Frontal cortex (tissue), 4 donors: ENCODE data around the gene LAIR2. TPM values are rescaled to one million over a fixed set of nuclear protein-coding genes. Genes with fewer than 3 reads are reported as not detected.

ENCODE experiments used
- DNase-seq, 2 donors: peaks; one replicate each; pipeline ENCODE4 v3.0.0; 2012; ENCODE audit warnings: low spot score in 2 of 2
- FAIRE-seq: peaks from 2 replicates; lab custom pipeline; 2012; peaks lifted over from hg19 to GRCh38; lab: Jason Lieb, UNC
- total RNA-seq: library from RNA; depleted of rRNA; stranded (reverse); fragments of >200 nt; gene quantifications from one replicate; pipeline ENCODE4 v1.2.3, GENCODE V29; 2014
- donor health status: control.
- donor health status: control.
- donor health status: control.

Gene LAIR2, protein sequence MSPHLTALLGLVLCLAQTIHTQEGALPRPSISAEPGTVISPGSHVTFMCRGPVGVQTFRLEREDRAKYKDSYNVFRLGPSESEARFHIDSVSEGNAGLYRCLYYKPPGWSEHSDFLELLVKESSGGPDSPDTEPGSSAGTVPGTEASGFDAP
- total RNA-seq, result 0.82 TPM

DNA sequence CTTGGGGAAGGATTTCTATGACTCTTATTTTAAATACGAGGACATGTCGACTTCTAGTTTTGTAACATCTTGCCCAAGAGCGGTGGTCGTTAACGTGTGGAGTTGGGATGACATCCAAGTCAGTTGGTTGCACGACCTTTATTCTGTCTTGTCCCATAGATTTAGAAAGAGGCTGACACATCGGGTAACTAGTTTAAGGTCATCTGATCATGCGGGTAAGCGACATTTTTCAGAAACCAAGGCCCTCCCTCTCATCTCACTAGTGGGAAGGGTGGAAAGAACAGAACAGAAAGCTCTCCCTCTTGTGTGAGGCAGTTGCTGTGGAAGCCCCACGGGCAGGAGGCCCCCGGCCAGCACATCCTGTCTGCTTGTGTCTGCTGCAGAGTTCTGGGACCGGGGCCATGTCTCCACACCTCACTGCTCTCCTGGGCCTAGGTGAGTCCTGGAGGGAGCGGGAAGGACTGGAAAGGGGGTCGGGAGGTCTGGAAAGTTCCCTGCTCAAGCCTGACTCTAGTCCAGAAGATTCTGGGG, at the start of gene LAIR2:
TSS of gene LAIR2 (plus strand) at position 314 of the 531 bp plus-strand sequence. CDS start at position 402, 88 bp downstream.
- FAIRE-seq, result no peak

DNA sequence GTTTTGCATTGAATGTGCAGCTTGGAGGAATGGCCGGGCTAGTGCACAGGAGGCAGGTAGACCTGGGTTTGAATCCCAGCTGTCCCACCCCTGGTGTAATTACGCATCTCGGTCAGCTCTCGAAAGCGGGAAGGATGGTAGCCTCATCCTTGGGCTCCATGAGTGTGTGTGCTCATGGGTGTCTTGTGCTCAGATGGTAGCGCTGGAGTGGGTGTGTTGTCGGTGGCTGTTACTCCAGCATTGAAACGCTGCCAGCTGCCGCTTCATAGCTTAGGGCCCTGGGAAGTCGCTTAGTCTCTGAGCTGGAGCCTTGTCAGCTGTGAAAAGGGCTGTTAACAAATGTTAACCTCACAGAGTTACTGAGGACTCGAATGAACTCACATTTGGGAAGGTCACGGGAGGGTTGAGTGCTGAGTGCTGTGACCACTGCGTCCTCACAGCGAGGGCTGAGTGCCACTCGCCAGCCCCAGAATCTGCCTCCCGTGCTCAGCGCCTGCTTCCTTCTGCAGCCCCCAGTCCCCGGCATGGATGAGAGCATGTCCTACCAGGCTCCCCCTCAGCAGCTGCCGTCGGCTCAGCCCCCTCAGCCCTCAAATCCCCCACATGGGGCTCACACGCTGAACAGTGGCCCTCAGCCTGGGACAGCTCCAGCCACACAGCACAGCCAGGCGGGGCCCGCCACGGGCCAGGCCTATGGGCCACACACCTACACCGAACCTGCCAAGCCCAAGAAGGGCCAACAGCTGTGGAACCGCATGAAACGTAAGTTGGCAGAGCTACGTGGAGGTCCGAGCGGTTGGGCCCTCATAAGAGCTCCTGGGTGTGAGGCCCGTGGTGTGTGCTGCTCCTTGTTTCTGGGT, 48.5 kb upstream of the LAIR2 start:
- no peak for FAIRE-seq
- DNase-seq, result no peak

More for the DNA sequence above, at the start of gene LAIR2:
- DNase-seq, result no peak

DNA sequence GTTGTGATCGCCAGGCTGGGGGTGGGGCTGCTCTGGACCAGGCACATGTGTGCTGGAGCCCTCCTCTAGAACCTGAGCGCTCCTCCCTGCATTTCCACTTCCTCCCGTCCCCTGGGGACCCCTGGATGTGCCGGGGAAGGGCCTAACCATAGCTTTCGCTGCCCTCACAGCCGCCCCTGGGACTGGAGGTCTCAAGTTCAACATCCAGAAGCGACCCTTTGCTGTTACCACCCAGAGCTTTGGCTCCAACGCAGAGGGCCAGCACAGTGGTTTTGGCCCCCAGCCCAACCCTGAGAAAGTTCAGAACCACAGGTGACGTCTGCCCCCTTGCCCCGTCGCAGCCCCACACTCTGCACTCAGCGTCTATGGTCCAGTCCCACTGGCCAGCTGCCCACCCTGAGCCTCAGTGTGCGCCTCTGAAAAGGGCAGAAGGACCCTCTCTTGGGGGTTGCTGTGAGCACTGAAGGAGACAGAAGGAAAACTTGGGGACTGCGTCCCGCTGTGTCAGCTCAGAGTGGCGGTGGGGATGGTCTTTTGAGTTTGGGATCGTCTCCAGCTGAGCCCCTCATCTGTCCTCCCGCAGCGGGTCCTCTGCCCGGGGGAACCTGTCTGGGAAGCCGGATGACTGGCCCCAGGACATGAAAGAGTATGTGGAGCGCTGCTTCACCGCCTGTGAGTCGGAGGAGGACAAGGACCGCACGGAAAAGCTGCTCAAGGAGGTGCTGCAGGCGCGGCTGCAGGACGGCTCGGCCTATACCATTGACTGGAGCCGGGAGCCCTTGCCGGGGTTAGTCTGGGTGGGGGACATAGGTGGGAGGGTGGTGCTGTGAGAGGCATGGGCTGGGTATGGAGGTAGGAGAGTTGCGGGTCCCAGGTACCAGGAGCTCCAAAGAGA, 47.6 kb upstream of the LAIR2 start:
- FAIRE-seq, result no peak
- no peak for DNase-seq

DNA sequence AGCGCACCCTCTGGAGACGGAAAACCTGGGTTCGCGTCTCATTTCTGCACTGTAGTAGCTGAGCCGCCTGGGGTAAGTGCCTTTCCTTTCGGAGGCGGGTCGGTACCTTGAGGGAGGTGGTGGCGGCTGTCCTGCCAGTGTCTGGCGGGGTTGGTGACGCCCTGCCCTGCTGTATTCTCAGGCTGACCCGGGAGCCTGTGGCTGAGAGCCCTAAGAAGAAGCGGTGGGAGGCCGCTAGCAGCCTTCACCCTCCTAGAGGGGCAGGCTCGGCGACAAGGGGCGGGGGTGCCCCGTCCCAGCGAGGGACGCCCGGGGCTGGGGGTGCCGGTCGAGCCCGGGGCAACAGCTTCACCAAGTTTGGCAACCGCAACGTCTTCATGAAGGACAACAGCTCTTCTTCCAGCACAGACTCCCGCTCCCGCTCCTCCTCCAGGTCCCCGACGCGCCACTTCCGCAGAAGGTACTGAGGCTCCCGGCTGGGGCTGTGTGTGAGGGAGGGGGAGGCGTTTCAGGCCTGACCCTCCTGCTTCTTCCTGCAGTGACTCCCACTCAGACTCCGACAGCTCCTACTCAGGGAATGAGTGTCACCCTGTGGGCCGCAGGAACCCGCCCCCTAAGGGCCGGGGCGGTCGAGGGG, 46.7 kb upstream of the LAIR2 start:
- no peak for DNase-seq
- no peak for FAIRE-seq

DNA sequence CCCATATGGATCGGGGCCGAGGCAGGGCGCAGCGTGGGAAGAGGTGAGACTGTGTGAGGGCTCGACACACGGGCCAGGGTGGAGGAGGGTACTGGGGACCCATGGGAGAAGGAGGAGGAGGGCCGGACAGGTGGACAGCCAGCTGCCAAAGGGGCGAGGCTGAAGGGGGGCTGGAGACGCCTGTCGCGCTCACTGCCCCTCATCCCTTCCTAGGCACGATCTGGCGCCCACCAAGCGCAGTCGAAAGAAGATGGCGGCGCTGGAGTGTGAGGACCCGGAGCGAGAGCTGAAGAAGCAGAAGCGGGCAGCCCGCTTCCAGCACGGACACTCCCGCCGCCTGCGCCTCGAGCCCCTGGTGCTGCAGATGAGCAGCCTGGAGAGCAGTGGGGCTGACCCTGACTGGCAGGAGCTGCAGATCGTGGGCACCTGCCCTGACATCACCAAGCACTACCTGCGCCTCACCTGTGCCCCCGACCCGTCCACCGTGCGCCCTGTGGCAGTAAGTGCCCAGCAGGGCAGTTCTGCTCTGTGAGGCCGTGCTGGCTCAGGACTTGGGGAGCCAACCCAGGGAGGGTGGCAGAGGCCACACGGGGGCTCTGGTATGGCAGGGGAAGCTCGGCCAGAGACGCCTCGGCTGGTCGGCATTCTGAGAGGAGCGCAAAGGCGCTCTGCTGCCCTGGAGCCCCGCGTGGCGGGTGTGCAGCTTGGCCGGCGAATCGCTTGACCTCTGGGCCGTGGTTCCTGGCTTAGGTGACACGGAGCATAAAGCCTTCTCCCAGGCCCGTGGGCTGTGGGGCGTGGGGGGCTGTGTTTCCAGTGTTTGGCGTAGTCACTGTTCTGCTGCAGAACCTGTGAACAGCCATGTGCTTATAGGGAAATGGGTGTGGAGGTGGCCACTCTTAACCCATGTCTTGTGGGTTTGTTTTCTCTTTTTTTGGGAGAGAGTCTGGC, 45.9 kb upstream of the LAIR2 start:
- FAIRE-seq, result no peak
- no peak for DNase-seq

DNA sequence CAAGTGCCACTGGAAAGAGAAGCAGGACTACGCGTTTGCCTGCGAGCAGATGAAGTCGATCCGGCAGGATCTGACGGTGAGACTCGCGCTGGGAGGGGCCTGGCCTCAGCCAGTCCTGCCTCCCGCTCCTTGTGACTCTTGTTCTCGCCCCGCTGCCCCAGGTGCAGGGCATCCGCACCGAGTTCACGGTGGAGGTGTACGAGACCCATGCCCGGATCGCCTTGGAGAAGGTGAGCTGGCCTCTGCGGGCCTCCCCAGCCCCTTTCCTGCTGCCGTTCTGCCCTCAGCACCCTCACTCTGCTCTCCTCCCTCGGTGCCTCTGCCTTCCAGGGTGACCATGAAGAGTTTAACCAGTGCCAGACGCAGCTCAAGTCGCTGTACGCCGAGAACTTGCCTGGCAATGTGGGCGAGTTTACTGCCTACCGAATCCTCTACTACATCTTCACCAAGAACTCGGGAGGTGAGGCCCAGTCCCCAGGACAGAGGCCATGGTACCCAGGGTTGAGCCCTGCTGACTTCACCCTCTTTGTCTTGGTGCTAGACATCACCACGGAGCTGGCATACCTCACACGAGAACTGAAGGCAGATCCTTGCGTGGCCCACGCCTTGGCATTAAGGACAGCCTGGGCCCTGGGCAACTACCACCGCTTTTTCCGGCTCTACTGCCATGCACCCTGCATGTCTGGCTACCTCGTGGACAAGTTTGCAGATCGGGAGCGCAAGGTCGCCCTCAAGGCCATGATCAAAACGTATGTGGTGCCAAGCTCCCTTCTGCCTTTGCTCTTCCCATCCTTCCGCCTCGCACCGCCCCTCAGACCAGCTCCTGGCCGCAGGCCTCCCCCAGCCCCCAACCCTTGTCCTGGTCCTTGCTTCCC, 44.6 kb upstream of the LAIR2 start:
- FAIRE-seq, result no peak
- DNase-seq, result no peak

DNA sequence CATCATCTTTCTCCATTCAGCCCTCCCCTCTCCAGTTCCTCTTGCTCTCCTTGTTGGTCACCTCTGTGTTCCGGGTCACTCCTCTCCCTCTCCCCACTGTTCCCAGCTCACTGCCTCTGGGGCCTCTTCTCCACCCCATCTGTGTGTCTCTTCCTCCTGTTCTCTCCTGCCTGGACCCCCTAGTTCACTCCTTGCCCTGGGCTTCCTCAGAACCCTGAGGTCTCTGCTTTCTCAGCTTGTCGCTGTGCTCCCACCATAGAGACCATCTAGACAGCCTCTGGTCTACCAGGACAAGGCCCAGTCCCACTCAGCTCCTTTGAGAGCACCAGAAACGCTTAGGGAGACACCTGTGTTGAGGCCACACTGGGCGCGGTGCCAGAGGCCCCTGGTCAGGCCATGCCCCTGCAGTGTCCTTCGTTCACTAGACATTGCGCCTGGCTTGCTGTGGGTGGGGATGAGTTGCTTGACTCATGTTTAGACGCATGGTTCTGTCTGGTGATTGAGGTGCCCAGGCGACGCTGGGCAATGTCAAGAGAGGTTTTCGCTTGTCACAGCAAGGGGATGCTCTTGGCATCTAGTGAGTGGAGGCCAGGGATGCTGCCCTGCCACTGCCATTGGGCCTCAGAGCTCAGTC, 43.9 kb upstream of the LAIR2 start:
- DNase-seq (no peak), FAIRE-seq (no peak)

DNA sequence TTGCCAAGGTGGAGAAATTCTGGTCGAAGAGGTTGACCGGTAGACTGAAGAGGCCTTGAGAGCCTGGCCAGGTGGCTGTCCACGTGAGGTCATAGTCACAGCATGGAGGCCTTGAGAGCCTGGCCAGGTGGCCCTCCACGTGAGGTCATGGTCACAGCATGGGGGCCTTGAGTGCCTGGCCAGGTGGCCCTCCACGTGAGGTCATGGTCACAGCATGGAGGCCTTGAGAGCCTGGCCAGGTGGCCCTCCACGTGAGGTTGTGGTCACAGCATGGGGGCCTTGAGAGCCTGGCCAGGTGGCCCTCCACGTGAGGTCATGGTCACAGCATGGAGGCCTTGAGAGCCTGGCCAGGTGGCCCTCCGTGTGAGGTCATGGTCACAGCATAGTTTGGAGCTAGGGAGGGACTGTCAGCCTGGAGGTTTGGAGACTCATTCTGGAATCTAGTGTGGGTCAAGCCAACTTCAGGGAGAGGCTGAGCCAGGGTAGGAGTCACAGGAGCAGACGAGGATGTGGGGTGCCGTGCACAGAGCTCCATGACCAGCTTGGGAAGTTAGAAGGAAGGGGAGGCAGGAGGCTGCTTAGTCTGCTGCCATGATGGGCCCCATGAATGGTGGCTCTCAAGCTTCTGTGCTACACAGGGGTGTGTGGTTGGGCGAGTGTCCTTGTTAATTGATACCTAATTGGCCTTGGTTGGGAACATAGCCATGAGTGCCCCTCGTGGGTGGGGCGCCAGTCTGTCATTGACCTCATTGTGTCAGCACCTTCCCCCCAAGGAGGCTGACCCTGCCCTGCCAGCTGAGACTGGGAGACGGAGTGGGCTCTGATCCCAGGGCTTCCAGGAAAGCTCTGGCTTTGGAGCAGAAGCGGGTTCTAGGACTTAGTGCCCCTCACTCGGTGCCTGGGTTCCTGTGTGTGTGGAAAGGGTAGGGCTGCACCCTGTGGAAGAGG, 43.1 kb upstream of the LAIR2 start:
- DNase-seq, result no peak
- no peak for FAIRE-seq

DNA sequence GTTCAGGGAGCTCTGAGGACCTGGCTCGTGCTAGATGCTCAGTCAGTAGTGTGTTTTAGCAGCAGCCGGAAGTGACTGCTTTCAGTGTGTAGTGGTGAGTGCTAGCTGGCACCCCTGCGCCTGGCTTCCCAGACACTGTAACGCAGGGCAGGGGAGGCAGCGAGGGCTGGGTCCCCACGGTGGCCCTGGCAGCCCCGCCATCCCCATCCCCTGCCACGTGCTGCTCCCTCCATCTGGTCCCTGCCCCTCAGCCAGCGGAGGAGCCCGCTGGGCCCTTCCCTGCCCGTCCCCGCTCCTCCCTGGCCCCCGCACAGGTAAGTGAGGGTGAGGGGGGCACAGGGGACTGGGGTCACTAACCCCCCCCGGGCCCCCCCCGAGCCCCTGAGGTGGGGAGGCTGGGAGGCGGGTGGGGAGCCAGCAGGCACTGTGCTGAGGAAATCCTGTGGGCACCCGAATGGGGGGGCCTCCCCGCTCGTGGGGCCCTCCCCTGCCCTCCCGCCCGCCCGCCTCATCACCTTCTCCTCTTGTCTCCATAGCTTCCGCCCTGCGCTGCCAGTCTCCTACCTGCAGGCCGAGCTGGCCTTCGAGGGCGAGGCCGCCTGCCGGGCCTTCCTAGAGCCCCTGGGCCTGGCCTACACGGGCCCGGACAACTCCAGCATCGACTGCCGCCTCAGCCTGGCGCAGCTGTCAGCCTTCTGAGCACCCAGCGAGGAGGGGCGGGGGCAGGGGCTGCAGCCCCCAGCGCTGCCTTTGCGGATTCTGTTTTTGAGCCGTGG, 42.2 kb upstream of the LAIR2 start:
- DNase-seq (no peak), FAIRE-seq (no peak)

DNA sequence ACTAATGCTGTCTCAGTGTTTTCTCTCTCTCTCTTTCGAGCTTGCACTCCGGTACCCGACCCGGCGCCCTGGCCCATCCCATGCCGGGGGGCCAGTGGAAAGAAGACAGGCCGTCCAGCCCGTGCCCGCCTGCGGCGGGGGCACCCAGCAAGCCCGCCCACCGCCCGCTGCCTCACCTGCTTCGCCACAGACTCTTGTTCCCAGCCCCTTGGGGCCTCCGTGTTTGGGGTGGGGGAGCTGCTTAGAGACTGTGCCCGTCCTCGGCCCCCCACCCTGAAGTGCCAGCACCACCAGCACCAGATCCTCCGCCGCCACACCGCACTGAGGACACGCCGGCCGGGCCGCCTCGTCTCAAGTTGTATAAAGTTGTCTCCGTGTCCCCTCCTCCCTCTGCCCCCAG, 41.4 kb upstream of the LAIR2 start:
- FAIRE-seq (no peak), DNase-seq (no peak)

DNA sequence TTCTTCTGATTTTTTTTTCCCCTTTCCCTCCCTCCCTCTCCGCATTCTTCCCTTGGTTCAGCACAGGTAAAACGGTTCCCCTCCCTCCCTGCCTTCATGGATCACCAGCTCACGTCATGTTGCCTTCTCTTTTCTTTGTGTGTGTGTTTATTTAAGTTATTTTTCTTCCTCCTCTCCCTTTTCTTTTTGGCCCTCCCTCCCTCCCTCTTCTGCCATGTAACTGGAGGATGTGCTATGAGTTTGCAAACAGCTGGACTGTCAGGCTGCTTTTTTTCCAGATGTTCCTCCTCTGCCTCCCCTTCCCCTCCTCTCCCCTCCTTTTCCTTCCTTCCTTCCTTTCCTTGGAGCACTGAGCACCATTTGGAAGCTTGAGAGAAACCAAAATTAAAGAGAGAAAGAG, 41.0 kb upstream of the LAIR2 start:
- FAIRE-seq (no peak), DNase-seq (no peak)

DNA sequence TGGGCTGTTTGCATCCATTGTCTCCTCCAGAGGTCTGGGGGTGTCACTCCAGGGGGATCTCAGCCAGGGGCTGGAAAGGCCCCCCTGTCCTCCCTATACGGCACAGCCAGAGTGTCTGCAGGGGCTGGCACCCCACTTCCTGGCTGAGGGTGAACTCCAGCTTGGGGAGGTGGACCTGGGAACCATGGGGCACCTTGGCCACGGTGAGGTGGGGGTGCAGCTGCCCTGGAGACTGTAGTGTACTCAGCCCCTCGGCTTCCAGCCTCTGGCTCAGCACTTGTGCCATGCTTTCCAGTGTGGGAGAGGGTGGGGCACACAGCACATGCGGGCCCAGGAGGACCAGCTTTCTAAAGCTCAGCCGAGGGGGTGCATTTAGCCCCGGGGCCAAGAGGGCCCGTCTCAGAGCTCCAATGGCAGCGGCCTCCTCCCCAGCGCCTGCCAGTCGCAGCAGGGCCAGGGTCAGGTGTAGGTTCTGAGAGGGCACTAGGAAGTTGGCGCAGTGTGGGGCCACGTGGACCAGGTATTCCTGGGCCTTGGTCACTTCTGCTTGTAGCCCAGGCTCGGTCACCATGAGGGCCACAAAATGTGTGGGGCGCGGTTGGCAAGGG, 40.5 kb upstream of the LAIR2 start:
- no peak for FAIRE-seq

DNA sequence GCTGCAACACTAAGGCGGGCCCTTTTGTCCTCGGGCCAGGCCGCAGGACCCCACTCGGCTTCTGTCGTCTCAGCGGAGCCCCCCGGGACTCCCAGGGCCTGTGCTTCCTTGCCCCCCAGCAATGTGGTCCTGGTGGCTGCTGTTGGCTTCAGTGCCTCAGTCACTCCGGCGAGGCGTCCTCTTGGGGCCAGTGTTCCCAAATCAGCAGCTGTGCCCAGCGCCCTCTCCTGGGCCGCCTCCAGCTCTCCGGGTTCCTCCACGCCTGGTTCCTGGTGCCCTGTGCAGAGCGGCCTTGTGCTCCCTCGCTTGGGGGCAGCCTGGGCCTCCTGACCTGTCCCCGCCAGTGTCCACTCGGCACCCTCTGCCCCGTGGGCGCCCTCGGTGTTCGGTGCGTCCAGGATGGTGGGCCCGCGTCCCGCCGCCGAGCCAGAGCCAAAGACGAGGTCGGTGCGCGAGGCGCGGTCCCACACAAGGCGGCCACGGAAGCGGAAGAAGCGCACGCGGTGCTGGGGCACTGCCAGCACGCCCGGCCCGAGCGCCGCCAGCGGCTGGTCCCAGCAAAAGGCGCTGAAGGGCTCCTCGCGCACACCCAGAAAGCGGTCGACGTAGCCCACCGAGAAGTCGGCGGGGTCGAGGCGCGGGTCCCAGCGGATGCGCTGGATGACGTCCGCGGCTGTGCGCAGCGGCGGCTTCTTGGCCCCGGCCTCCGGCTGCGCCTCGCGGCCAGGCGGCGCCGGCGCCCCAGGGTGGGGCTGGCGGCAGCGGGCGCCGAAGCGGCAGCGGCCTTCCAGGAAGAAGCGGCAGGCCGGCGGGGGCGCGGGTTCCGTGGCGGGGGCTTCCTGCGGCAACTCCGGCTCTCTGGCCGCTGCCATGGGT, 39.7 kb upstream of the LAIR2 start:
- DNase-seq (peak in 1 of 2 donors; percentile 70), FAIRE-seq (no peak)

More for the DNA sequence above, 40.5 kb upstream of the LAIR2 start:
- peak in 1 of 2 donors; percentile 30 for DNase-seq

DNA sequence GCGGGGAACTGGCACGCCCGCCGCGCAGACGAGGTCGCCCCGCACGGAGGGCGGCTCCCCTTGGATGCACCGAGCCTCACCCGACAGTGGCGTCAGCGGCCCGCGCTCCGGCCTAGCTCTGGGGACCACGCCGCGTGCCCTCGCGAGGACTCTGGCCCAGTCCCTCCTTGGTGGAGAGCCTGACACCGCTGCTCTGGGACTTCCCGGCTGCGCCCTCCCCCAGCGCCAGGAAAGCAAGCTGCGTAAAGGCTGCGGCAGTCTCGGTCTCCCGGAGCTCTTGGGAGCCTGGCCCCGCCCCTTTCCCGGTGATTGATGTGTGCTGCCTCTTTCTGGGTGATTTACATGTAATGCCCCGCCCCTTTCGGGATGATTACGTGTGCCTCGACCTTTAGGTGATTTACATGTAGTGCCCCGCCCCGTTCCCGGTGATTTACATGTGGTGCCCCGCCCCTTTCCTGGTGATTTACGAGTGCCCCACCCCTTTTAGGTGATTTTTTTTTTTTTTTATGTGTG, 39.0 kb upstream of the LAIR2 start, which contains the start of gene LENG9:
TSS of gene LENG9 (minus strand) at position 248 of the 513 bp plus-strand sequence. CDS start 252 bp downstream, outside the sequence.
- no peak for FAIRE-seq

More for the DNA sequence above, 39.0 kb upstream of the LAIR2 start, which contains the start of gene LENG9:
- peak; percentile 92 for DNase-seq
